ENCODE measurements around the gene ARHGEF11. TPM values are rescaled to one million over a fixed set of nuclear protein-coding genes. Genes with fewer than 3 reads are reported as not detected.

The ARHGEF11 gene
- total RNA-seq, 4 donors from 2014 or later, result 29.3 to 76.3 (median 35.7) TPM

DNA sequence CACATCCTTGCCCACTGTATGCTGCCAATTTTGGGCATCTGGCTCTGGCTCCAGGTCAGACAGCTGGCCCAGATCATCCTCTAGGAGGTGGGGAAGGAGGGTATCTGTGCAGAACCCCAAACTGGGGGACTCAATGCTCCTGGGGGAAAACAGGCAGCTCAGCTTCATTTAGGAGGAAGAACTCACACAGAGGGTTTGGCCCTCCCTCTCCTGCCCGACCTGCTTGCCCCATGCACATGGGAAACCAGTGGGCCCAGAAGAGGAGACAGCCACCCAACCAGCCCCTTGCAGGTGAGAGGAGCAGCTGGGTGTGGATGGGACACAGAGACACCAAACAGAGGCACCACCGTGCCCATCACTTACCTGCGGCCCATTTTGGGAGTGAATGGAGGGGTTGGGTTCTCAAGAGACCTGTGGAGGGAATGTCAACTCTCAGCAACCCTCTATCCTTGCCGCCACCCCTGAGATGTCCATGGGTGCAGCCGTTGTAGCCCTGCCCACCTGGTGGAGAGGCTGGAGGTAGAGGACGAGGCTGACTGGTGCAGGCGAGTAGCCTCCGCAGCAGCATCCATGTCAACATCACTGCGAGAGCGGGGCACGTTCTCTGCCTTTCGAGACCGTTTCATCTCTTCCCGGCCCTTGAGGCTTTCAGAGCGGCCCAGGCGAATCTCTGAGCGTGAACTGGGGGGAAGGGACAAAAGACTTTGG is 97.6 kb downstream of the ARHGEF11 start:
- TF ChIP-seq CTCF (IDR thresholded peaks at IDR 0.05; ENCODE audit: low read depth), result no peak

GRCh38 chr1:156947127-156947526 is 98.4 kb downstream of the ARHGEF11 start:
- no peak for TF ChIP-seq CTCF (IDR thresholded peaks at IDR 0.05; ENCODE audit: low read depth)

GRCh38 chr1:156945881-156946661 is 99.5 kb downstream of the ARHGEF11 start:
- TF ChIP-seq CTCF (IDR thresholded peaks at IDR 0.05; ENCODE audit: low read depth), result no peak

GRCh38 chr1:156944848-156945247 is 100.7 kb downstream of the ARHGEF11 start:
- TF ChIP-seq CTCF (IDR thresholded peaks at IDR 0.05; ENCODE audit: low read depth), result no peak

- TF ChIP-seq CTCF (IDR thresholded peaks at IDR 0.05; ENCODE audit: low read depth), result no peak
Measured at GRCh38 chr1:156944268-156944667, 101.3 kb downstream of the ARHGEF11 start.

- TF ChIP-seq CTCF (IDR thresholded peaks at IDR 0.05; ENCODE audit: low read depth), result no peak
Measured at GRCh38 chr1:156943756-156944155, 101.8 kb downstream of the ARHGEF11 start.

DNA sequence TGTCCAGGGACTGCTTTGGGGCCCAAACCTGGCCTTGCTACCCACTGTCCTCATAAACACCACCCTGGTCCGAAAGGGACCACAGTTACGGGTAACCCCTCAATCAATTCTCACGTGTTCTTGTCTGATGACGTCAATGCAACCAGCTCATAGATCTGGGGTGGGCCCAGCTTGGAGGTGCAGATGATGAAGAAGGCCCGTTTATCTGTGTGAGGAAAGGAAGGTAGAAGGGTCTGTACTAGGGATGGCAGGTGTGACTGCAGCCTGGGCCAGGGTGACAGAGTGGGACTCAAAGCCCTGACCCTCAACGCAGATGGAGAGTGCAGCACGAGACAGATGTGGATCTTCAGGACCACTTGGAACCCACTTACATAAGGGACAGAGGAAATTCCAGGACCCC is 103.0 kb downstream of the ARHGEF11 start:
- TF ChIP-seq CTCF (IDR thresholded peaks at IDR 0.05; ENCODE audit: low read depth), result no peak
